ENCODE results near the gene CDX4.
"Not testable (repeated sequence)": the region's sequence is repeated elsewhere in the genome, so short reads cannot be mapped to it uniquely, and the experiment has no call there.

CDX4 gene

GRCh38 chrX:73446831-73447230, at the start of gene CDX4:
CDX4 (plus strand) TSS chrX:73447053; CDS start chrX:73447254, 201 bp downstream.
- no peak for DNase-seq

GRCh38 chrX:73398185-73398914, 48.5 kb upstream of the CDX4 start:
- no peak for DNase-seq

GRCh38 chrX:73400136-73400748, 46.6 kb upstream of the CDX4 start:
- no peak for DNase-seq

- DNase-seq: no peak
Measured at GRCh38 chrX:73401591-73402266, 45.1 kb upstream of the CDX4 start.

- DNase-seq: no peak
Measured at GRCh38 chrX:73412930-73413329, 33.9 kb upstream of the CDX4 start.

GRCh38 chrX:73447311-73447794, 500 bp downstream of the CDX4 start:
- DNase-seq: no peak

- no peak for DNase-seq
Measured at GRCh38 chrX:73448379-73448778, 1.5 kb downstream of the CDX4 start.

- DNase-seq: no peak
Measured at GRCh38 chrX:73455171-73455570, 8.3 kb downstream of the CDX4 start.

- DNase-seq: no peak
Measured at GRCh38 chrX:73457306-73457705, 10.5 kb downstream of the CDX4 start.

- DNase-seq: no peak
Measured at GRCh38 chrX:73468376-73468775, 21.5 kb downstream of the CDX4 start.

GRCh38 chrX:73478961-73479360, 32.1 kb downstream of the CDX4 start:
- DNase-seq: no peak

GRCh38 chrX:73481521-73481920, 34.7 kb downstream of the CDX4 start:
- no peak for DNase-seq

- DNase-seq: no peak
Measured at GRCh38 chrX:73490661-73491060, 43.8 kb downstream of the CDX4 start.

- DNase-seq: not testable (repeated sequence)
Measured at GRCh38 chrX:73492178-73492577, 45.3 kb downstream of the CDX4 start.
